Fibroblast of mammary gland (primary cell): Measurements from ENCODE around the gene WDR46.

Experiments used
- DNase-seq: peaks from one replicate; pipeline ENCODE4 v3.0.0-alpha.2; 2010; ENCODE audit warnings: low read depth
- H3K4me3 ChIP-seq: 2 replicates; pipeline ENCODE4 v1.5.1; 2011; ENCODE audit warnings: low read depth, mild to moderate bottlenecking, low read length, moderate library complexity; ENCODE audit not compliant: control insufficient read depth
- TF ChIP-seq, protein P1 (sequence below): conservative IDR thresholded peaks from 2 replicates; pipeline ENCODE4 v1.5.1; 2011; ENCODE audit warnings: low read depth, low read length, inconsistent platforms; ENCODE audit not compliant: control insufficient read depth, insufficient read depth

Gene WDR46

GRCh38 chr6:33317669-33318425 lies 28.8 kb upstream of the WDR46 start, which contains the start of gene ZBTB22:
Gene ZBTB22, minus strand, starts transcription at chr6:33317744. Its CDS starts 828 bp downstream, at chr6:33316916.
- DNase-seq, result peak; percentile 98
- TF ChIP-seq, protein P1, sequence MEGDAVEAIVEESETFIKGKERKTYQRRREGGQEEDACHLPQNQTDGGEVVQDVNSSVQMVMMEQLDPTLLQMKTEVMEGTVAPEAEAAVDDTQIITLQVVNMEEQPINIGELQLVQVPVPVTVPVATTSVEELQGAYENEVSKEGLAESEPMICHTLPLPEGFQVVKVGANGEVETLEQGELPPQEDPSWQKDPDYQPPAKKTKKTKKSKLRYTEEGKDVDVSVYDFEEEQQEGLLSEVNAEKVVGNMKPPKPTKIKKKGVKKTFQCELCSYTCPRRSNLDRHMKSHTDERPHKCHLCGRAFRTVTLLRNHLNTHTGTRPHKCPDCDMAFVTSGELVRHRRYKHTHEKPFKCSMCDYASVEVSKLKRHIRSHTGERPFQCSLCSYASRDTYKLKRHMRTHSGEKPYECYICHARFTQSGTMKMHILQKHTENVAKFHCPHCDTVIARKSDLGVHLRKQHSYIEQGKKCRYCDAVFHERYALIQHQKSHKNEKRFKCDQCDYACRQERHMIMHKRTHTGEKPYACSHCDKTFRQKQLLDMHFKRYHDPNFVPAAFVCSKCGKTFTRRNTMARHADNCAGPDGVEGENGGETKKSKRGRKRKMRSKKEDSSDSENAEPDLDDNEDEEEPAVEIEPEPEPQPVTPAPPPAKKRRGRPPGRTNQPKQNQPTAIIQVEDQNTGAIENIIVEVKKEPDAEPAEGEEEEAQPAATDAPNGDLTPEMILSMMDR, result no peak
- H3K4me3 ChIP-seq, result peak within 1 kb of the TSS; percentile 77

- DNase-seq, result no peak
- TF ChIP-seq, protein P1, result no peak
- H3K4me3 ChIP-seq, result peak overlapping the region; percentile 77
Observed at GRCh38 chr6:33317419-33317668, 28.3 kb upstream of the WDR46 start.

DNA sequence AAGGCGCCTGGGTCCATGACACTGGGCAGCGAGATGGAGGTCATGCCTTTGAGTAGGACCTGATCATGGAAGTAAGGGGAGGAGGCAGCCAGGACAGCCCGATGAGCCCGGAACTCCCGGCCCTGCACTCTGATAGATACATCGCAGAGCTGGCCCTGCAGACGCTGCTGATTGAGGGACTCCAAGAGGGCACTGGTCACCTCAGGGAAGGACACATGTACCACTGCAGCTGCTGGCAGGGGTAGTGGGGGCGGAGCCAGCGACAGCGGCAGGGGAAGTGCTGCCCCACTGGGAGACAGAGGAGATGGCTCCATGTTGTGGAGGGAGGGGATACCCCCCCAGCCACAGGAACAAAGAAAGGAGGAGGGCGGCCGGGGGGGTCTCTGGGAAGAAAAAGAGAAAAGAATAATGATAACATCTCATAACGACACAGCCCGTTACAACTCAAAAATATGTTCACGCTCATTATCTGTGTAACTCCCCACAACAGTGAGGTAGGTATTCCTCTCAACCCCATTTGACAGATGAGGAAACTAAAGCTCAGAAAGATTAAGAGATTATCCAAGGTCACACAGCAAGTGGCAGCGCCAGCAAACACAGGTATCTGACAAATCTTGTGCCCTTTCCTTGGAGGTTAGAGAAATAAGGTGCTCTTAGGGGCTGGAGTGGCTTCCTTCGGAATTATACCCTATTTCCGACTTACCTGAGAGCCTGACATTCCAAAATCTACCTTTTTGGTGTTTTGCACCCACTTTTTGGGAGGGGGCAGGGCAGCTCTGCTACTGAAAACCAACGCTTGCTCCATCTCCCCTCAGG lies 27.8 kb upstream of the WDR46 start:
- no peak for DNase-seq
- H3K4me3 ChIP-seq, result peak overlapping the region; percentile 77
- TF ChIP-seq, protein P1, result no peak

DNA sequence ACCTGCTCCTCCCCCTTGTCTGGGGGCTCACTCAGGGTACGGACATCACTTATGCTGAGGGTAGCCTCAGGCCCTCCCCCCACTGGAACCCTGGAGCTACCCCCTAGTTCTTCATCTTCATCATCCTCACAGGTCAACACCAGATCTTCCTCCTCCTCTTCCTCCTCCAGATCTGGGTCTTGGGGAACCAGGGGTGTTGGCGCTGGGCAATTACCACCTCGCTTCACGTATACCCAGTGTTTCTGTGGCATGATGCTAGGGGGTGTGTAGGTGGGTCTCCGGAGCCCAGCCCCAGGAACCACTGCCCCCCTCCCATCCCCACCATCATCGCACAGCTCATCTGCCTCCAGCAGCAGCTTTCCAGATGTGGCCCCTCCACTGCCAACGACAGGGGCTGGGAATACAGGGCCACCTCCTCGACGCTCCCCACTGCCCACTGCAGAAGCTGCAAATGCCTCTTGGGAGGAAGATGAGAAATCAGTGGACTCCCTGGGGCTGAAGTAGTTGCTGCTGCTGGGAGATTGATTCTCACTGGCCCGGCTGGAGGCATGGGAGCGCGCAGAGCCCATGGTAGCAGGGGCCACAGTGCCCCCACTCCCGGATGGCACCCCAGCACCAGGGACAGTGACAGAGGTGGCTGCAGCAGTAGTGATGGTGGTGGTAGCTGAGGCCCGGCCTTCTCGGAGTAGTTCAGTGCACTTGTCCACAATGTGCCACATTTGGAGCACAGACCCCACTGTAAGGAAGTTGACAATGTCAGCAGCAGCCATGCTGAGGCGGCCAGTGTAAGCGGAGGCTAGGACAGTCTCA lies 27.0 kb upstream of the WDR46 start:
- DNase-seq, result no peak
- TF ChIP-seq, protein P1, result no peak
- no peak overlapping the region for H3K4me3 ChIP-seq

DNA sequence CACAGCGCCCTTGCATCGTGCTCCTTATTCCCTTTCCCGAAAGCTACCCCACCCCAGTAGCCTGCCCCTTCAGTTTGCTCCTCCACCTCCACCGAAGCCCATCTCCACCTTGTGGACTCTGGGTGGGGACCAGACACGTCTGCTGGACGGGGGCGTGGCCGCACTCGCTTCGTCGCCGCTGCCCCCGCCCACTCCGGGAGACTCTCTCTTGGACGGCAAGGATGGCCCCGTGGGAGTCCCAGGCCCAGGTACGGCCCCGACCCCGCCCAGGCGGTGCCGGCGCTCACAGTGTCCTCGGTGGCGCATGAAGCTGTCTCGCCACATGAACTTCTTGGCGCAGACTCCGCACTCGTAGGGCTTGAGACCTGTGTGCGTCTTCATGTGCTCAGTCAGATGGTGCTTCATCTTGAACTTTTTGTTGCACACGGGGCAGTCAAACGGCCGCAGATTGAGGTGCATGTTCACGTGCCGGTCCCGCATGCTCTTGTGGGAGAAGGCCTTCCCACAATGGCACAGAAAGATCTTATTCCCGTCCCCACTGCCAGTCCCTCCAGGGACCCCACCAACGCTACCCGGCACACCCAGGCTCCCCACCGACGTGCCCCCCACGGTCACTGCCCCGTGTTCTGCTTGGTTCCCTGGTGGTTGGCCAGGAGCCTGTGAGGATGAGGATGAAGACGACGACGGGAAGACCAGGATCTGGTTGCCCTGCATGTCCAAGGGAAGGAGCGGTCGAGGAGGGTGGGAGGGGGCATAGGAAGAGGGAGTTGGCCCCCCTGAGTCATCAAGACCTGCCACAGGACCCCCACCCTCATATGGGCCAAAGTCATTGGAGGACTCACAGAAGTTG lies 26.1 kb upstream of the WDR46 start:
- peak; percentile 23 for DNase-seq
- H3K4me3 ChIP-seq, result peak overlapping the region; percentile 93

DNA sequence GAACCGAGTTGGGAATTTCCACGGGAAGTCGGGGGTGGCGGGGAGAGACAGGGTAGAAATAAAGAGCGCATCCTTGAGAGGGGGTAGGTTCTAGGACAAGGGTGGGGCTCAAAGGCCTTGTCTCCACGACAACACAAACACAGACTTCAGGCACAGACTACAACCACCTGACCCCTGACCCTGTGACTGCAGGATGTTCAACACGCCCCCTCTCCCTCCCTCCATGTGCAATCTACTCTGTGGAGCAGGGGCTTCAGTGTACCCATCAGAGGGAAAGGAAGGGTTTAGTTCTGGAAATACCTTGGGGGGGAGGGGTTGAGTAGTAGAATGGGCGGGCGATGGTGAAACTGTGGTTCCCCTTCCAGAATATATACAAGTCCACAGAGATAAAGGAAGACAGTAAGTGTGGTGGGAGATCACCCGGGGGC lies 25.5 kb upstream of the WDR46 start:
- peak; percentile 88 for DNase-seq
- peak overlapping the region; percentile 93 for H3K4me3 ChIP-seq
- TF ChIP-seq, protein P1, result no peak

More for the DNA sequence above, 26.1 kb upstream of the WDR46 start:
- TF ChIP-seq, protein P1, result no peak
